SK-N-SH treated with all-trans-retinoic acid at 6 μM for 48 hours (cell line): ENCODE measurements around the gene EVI5.
A peak's percentile ranks its signal among the peaks of the same experiment; 100 is the strongest.
"Not testable (repeated sequence)": the region's sequence is repeated elsewhere in the genome, so short reads cannot be mapped to it uniquely, and the experiment has no call there.

Experiments used
- ATAC-seq: fragments of 200-7000 bp; cut with Tn5 transposase; 3 replicates; pipeline ENCODE4 v1.9.1; 2020; ENCODE audit warnings: mild to moderate bottlenecking, moderate library complexity
- ARNTL ChIP-seq: fragments of 450-650 bp; formaldehyde crosslinking; IDR thresholded peaks from 2 replicates; pipeline ENCODE4 v1.5.0; 2020; ENCODE audit warnings: low read depth, mild to moderate bottlenecking, moderate library complexity, borderline replicate concordance
- BACH2 ChIP-seq: fragments of 250-450 bp; sonication (Bioruptor Pico); IDR thresholded peaks from 2 replicates; pipeline ENCODE4 v1.9.0; 2021; ENCODE audit warnings: mild to moderate bottlenecking, borderline replicate concordance
- CSDC2 ChIP-seq: fragments of 250-450 bp; sonication (Bioruptor Pico); IDR thresholded peaks from 2 replicates; pipeline ENCODE4 v1.5.0; 2020; ENCODE audit warnings: mild to moderate bottlenecking, moderate library complexity
- ESRRG ChIP-seq: fragments of 250-450 bp; sonication (Bioruptor Pico); IDR thresholded peaks from 2 replicates; pipeline ENCODE4 v1.6.1; 2021; ENCODE audit warnings: mild to moderate bottlenecking
- GLIS3 ChIP-seq: fragments of 250-450 bp; sonication (Bioruptor Pico); IDR thresholded peaks from 2 replicates; pipeline ENCODE4 v1.5.0; 2020; ENCODE audit warnings: mild to moderate bottlenecking, moderate library complexity
- ISL1 ChIP-seq: fragments of 250-450 bp; sonication (Bioruptor Pico); IDR thresholded peaks from 2 replicates; pipeline ENCODE4 v2.1.2; 2022; ENCODE audit warnings: mild to moderate bottlenecking, moderate library complexity
- OSR1 ChIP-seq: fragments of 250-450 bp; sonication (Bioruptor Pico); IDR thresholded peaks from 2 replicates; pipeline ENCODE4 v1.8.0; 2022; ENCODE audit warnings: moderate library complexity, mild to moderate bottlenecking, inconsistent platforms
- PPARA ChIP-seq: fragments of 250-450 bp; sonication (Bioruptor Pico); IDR thresholded peaks from 2 replicates; pipeline ENCODE4 v1.5.0; 2020; ENCODE audit warnings: mild to moderate bottlenecking, borderline replicate concordance
- RARB ChIP-seq: fragments of 250-450 bp; sonication (Bioruptor Pico); IDR thresholded peaks from 2 replicates; pipeline ENCODE4 v1.8.0; 2021; ENCODE audit warnings: mild to moderate bottlenecking, moderate library complexity
- TCF4 ChIP-seq: fragments of 250-450 bp; sonication (Bioruptor Pico); IDR thresholded peaks from 2 replicates; pipeline ENCODE4 v1.8.0; 2021; ENCODE audit warnings: mild to moderate bottlenecking, moderate library complexity, borderline replicate concordance
- TOX ChIP-seq: fragments of 250-450 bp; sonication (Bioruptor Pico); IDR thresholded peaks from 2 replicates; pipeline ENCODE4 v1.8.0; 2021; ENCODE audit warnings: mild to moderate bottlenecking, moderate library complexity, borderline replicate concordance
- ZFP30 ChIP-seq: fragments of 450-650 bp; formaldehyde crosslinking; IDR thresholded peaks from 2 replicates; pipeline ENCODE4 v1.5.0; 2022; ENCODE audit warnings: mild to moderate bottlenecking, moderate library complexity
- ZNF565 ChIP-seq: fragments of 450-650 bp; formaldehyde crosslinking; conservative IDR thresholded peaks from 2 replicates; pipeline ENCODE4 v1.5.0; 2020; ENCODE audit warnings: low read depth, mild to moderate bottlenecking, moderate library complexity
- ZNF70 ChIP-seq: fragments of 450-650 bp; formaldehyde crosslinking; IDR thresholded peaks from 2 replicates; pipeline ENCODE4 v1.5.0; 2020; ENCODE audit warnings: mild to moderate bottlenecking, moderate library complexity
- ZNF8 ChIP-seq: fragments of 450-650 bp; formaldehyde crosslinking; IDR thresholded peaks from 2 replicates; pipeline ENCODE4 v1.5.0; 2020; ENCODE audit warnings: mild to moderate bottlenecking, moderate library complexity
- TF ChIP-seq, protein P1 (sequence below): fragments of 250-450 bp; sonication (Bioruptor Pico); IDR thresholded peaks from 2 replicates; pipeline ENCODE4 v1.5.1; 2020; ENCODE audit warnings: low read depth, mild to moderate bottlenecking, moderate library complexity
- TF ChIP-seq, protein P2 (sequence below): fragments of 250-450 bp; sonication (Bioruptor Pico); IDR thresholded peaks from 2 replicates; pipeline ENCODE4 v1.8.0; 2021; ENCODE audit warnings: low read depth, mild to moderate bottlenecking, moderate library complexity, borderline replicate concordance
- TF ChIP-seq, protein P3 (sequence below): fragments of 250-450 bp; sonication (Bioruptor Pico); IDR thresholded peaks from 2 replicates; pipeline ENCODE4 v1.8.0; 2020; ENCODE audit warnings: mild to moderate bottlenecking, moderate library complexity, borderline replicate concordance
- TF ChIP-seq, protein P4 (sequence below): fragments of 250-450 bp; sonication (Bioruptor Pico); IDR thresholded peaks from 2 replicates; pipeline ENCODE4 v1.5.0; 2020; ENCODE audit warnings: mild to moderate bottlenecking, moderate library complexity

EVI5 gene

DNA sequence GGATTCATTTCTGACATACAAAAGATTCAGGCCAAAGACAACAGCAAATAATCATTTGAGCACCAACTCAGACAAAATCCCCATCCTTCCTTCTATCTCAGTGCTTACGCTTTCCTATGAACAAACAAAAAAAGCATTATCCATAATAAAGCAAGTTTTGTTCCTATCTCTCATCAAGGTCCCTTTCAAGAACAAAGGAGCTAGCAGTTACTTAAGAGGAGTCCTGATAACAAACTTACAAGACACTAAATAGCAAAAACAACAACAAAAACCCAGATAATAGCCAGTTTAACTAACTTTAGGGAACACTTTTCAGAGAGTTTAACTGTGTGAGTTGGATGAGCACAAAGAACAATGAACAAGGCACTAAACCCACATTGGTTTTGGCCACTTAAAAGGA lies 10.5 kb downstream of the EVI5 start:
- ATAC-seq = no peak

DNA sequence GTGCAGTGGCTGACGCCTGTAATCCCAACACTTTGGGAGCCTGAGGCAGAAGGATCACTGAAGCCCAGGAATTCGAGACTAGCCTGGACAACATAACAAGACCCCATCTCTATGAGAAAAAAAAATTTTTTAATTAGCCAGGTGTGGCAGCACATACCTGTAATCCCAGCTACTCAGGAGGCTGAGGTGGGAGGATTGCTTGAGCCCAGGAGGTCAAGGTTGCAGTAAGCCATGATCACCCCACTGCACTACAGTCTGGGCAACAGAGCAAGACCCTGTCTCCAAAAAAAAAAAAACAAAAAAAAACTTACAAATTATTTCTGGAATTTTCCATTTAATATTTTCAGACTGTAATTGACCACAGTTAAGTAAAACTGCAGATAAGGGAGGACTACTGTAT lies 11.2 kb downstream of the EVI5 start:
- 0 out of 2 replicates have a peak, but pooled peaks have one; percentile 29 for TF ChIP-seq ISL1 (CRISPR knock-in tag)
- TF ChIP-seq, all 23 proteins: peak for 1; not testable (repeated sequence) for 22
- ATAC-seq = not testable (repeated sequence)

More for the DNA sequence above, 10.5 kb downstream of the EVI5 start:
- TF ChIP-seq ISL1 (CRISPR knock-in tag) = no peak
- no peak for TF ChIP-seq RARB (CRISPR knock-in tag)
- TF ChIP-seq GLIS3 (CRISPR knock-in tag) = no peak
- no peak for TF ChIP-seq ZFP30
- no peak for TF ChIP-seq TCF4 (CRISPR knock-in tag)
- TF ChIP-seq, protein P1, sequence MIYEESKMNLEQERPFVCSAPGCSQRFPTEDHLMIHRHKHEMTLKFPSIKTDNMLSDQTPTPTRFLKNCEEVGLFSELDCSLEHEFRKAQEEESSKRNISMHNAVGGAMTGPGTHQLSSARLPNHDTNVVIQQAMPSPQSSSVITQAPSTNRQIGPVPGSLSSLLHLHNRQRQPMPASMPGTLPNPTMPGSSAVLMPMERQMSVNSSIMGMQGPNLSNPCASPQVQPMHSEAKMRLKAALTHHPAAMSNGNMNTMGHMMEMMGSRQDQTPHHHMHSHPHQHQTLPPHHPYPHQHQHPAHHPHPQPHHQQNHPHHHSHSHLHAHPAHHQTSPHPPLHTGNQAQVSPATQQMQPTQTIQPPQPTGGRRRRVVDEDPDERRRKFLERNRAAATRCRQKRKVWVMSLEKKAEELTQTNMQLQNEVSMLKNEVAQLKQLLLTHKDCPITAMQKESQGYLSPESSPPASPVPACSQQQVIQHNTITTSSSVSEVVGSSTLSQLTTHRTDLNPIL (CRISPR knock-in tag) = no peak
- no peak for TF ChIP-seq OSR1 (CRISPR knock-in tag)
- TF ChIP-seq, protein P2, sequence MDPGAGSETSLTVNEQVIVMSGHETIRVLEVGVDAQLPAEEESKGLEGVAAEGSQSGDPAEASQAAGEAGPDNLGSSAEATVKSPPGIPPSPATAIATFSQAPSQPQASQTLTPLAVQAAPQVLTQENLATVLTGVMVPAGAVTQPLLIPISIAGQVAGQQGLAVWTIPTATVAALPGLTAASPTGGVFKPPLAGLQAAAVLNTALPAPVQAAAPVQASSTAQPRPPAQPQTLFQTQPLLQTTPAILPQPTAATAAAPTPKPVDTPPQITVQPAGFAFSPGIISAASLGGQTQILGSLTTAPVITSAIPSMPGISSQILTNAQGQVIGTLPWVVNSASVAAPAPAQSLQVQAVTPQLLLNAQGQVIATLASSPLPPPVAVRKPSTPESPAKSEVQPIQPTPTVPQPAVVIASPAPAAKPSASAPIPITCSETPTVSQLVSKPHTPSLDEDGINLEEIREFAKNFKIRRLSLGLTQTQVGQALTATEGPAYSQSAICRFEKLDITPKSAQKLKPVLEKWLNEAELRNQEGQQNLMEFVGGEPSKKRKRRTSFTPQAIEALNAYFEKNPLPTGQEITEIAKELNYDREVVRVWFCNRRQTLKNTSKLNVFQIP = no peak
- TF ChIP-seq ZNF70 (CRISPR knock-in tag) = no peak
- no peak for TF ChIP-seq TOX (CRISPR knock-in tag)
- no peak for TF ChIP-seq ESRRG (CRISPR knock-in tag)
- TF ChIP-seq, all 23 proteins: peak for 0

DNA sequence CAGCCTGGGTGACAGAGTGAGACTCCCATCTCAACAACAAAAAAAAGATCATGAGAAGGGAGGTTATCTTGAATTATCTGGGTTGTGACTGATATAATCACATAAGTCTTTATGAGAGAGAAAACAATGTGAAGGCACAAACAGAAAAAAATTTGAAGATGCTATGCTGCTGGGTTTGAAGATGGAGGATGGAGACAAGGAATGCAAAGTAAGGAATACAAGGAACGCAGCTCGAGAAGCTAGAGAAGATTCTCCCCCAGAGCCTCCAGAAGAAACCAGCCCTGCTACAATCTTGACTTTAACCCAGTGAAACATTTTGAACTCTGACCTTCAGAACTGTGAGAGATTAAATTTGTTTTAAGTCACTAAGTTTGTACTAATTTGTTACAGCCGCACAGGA lies 15.1 kb downstream of the EVI5 start:
- TF ChIP-seq, protein P3, sequence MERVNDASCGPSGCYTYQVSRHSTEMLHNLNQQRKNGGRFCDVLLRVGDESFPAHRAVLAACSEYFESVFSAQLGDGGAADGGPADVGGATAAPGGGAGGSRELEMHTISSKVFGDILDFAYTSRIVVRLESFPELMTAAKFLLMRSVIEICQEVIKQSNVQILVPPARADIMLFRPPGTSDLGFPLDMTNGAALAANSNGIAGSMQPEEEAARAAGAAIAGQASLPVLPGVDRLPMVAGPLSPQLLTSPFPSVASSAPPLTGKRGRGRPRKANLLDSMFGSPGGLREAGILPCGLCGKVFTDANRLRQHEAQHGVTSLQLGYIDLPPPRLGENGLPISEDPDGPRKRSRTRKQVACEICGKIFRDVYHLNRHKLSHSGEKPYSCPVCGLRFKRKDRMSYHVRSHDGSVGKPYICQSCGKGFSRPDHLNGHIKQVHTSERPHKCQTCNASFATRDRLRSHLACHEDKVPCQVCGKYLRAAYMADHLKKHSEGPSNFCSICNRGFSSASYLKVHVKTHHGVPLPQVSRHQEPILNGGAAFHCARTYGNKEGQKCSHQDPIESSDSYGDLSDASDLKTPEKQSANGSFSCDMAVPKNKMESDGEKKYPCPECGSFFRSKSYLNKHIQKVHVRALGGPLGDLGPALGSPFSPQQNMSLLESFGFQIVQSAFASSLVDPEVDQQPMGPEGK (CRISPR knock-in tag) = no peak
- no peak for TF ChIP-seq ZFP30
- no peak for TF ChIP-seq CSDC2 (CRISPR knock-in tag)
- TF ChIP-seq TCF4 (CRISPR knock-in tag) = no peak
- TF ChIP-seq BACH2 (CRISPR knock-in tag) = no peak
- no peak for TF ChIP-seq ZNF70 (CRISPR knock-in tag)
- no peak for TF ChIP-seq PPARA (CRISPR knock-in tag)
- TF ChIP-seq ZNF8 (CRISPR knock-in tag) = no peak
- TF ChIP-seq ZNF565 (CRISPR knock-in tag) = no peak
- TF ChIP-seq, protein P4, sequence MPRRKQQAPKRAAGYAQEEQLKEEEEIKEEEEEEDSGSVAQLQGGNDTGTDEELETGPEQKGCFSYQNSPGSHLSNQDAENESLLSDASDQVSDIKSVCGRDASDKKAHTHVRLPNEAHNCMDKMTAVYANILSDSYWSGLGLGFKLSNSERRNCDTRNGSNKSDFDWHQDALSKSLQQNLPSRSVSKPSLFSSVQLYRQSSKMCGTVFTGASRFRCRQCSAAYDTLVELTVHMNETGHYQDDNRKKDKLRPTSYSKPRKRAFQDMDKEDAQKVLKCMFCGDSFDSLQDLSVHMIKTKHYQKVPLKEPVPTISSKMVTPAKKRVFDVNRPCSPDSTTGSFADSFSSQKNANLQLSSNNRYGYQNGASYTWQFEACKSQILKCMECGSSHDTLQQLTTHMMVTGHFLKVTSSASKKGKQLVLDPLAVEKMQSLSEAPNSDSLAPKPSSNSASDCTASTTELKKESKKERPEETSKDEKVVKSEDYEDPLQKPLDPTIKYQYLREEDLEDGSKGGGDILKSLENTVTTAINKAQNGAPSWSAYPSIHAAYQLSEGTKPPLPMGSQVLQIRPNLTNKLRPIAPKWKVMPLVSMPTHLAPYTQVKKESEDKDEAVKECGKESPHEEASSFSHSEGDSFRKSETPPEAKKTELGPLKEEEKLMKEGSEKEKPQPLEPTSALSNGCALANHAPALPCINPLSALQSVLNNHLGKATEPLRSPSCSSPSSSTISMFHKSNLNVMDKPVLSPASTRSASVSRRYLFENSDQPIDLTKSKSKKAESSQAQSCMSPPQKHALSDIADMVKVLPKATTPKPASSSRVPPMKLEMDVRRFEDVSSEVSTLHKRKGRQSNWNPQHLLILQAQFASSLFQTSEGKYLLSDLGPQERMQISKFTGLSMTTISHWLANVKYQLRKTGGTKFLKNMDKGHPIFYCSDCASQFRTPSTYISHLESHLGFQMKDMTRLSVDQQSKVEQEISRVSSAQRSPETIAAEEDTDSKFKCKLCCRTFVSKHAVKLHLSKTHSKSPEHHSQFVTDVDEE (CRISPR knock-in tag) = no peak
- TF ChIP-seq OSR1 (CRISPR knock-in tag) = no peak
- no peak for TF ChIP-seq GLIS3 (CRISPR knock-in tag)
- ATAC-seq = no peak

DNA sequence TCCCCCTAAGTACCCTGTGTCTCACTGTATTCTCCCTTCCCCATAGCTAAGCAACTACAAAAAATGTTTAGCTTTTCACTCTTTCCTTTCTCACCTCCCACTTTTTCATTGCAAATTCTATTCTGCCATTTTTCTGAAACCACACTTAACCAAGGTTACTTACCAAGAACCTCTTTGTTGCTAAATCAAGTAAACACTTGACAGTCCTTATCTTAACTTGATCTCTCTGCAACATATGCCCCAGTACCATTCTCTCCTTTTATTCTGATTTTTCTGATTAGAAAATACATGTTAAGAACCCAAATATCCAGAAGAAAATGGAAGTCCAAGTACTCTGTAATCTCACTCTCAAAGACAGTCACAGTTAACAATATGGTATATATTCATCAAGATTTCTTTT lies 16.0 kb downstream of the EVI5 start:
- ATAC-seq = no peak
- no peak for TF ChIP-seq OSR1 (CRISPR knock-in tag)
- no peak for TF ChIP-seq ZFP30
- TF ChIP-seq, protein P2 = no peak
- no peak for TF ChIP-seq ESRRG (CRISPR knock-in tag)
- no peak for TF ChIP-seq GLIS3 (CRISPR knock-in tag)
- TF ChIP-seq ZNF565 (CRISPR knock-in tag) = no peak
- TF ChIP-seq CSDC2 (CRISPR knock-in tag) = no peak
- TF ChIP-seq ARNTL (CRISPR knock-in tag) = no peak
